ENCODE measurements around the gene CRTC1.

The CRTC1 gene

GRCh38 chr19:18756896-18757295, 73.4 kb downstream of the CRTC1 start:
- TF ChIP-seq TAF1 (IDR thresholded peaks at IDR 0.05; ENCODE audit: borderline replicate concordance, insufficient read depth, low read length) (no peak), SIN3A (IDR thresholded peaks at IDR 0.05; ENCODE audit: borderline replicate concordance, insufficient read depth, low read length) (no peak), POLR2AphosphoS5 (IDR thresholded peaks at IDR 0.05; ENCODE audit: low read depth, low read length) (no peak), FOXP2 (optimal IDR thresholded peaks at IDR 0.05; ENCODE audit: borderline replicate concordance, extremely low read depth, extremely low read length, insufficient read depth) (no peak)
- TF ChIP-seq, protein P1, sequence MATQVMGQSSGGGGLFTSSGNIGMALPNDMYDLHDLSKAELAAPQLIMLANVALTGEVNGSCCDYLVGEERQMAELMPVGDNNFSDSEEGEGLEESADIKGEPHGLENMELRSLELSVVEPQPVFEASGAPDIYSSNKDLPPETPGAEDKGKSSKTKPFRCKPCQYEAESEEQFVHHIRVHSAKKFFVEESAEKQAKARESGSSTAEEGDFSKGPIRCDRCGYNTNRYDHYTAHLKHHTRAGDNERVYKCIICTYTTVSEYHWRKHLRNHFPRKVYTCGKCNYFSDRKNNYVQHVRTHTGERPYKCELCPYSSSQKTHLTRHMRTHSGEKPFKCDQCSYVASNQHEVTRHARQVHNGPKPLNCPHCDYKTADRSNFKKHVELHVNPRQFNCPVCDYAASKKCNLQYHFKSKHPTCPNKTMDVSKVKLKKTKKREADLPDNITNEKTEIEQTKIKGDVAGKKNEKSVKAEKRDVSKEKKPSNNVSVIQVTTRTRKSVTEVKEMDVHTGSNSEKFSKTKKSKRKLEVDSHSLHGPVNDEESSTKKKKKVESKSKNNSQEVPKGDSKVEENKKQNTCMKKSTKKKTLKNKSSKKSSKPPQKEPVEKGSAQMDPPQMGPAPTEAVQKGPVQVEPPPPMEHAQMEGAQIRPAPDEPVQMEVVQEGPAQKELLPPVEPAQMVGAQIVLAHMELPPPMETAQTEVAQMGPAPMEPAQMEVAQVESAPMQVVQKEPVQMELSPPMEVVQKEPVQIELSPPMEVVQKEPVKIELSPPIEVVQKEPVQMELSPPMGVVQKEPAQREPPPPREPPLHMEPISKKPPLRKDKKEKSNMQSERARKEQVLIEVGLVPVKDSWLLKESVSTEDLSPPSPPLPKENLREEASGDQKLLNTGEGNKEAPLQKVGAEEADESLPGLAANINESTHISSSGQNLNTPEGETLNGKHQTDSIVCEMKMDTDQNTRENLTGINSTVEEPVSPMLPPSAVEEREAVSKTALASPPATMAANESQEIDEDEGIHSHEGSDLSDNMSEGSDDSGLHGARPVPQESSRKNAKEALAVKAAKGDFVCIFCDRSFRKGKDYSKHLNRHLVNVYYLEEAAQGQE (IDR thresholded peaks at IDR 0.05; ENCODE audit: insufficient read depth in 1 of 2, low read depth in 2 of 2, low read length in 2 of 2): no peak

DNA sequence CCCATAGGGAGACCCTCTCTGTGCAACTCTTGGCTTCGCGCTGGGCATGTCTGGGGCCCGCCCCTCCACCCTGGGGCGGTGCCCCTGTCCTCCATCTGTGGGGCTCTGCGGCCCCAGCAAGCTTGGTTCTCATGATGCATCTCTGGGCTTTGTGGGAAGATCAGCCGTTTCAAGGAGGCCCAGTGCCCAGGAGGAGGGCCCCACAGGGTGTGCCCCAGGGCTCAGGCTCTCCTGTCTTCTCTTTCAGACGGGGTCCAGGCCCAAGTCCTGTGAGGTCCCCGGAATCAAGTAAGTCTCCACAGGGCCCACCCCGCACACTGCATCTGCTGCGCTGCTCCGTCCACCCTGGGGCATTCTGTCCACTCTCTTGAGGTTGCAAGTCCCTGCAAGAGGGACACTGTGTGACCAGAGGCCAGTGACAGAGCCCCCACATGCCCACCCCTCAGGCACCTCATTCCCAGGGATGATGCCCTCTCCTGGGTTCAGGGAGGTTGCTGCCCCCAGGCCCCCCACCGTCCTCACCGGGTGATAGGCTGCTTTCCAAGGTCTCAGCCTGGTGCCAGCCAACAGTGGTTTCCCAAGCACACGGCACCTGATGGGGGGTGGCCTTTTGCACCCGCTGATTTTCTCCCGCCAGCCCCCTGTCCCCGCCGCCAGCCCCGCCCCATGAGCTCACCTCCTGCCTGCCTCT, 76.0 kb downstream of the CRTC1 start:
- TF ChIP-seq, protein P1 (IDR thresholded peaks at IDR 0.05; ENCODE audit: insufficient read depth in 1 of 2, low read depth in 2 of 2, low read length in 2 of 2): no peak
- TF ChIP-seq POLR2AphosphoS5 (IDR thresholded peaks at IDR 0.05; ENCODE audit: low read depth, low read length): no peak
- TF ChIP-seq TAF1 (IDR thresholded peaks at IDR 0.05; ENCODE audit: borderline replicate concordance, insufficient read depth, low read length): no peak
- TF ChIP-seq FOXP2 (optimal IDR thresholded peaks at IDR 0.05; ENCODE audit: borderline replicate concordance, extremely low read depth, extremely low read length, insufficient read depth): no peak
- no peak for TF ChIP-seq SIN3A (IDR thresholded peaks at IDR 0.05; ENCODE audit: borderline replicate concordance, insufficient read depth, low read length)

- TF ChIP-seq SIN3A (IDR thresholded peaks at IDR 0.05; ENCODE audit: borderline replicate concordance, insufficient read depth, low read length) (no peak), TAF1 (IDR thresholded peaks at IDR 0.05; ENCODE audit: borderline replicate concordance, insufficient read depth, low read length) (no peak), POLR2AphosphoS5 (IDR thresholded peaks at IDR 0.05; ENCODE audit: low read depth, low read length) (no peak), FOXP2 (optimal IDR thresholded peaks at IDR 0.05; ENCODE audit: borderline replicate concordance, extremely low read depth, extremely low read length, insufficient read depth) (no peak)
- TF ChIP-seq, protein P1 (IDR thresholded peaks at IDR 0.05; ENCODE audit: insufficient read depth in 1 of 2, low read depth in 2 of 2, low read length in 2 of 2): no peak
Measured at GRCh38 chr19:18759995-18760426, 76.5 kb downstream of the CRTC1 start.

DNA sequence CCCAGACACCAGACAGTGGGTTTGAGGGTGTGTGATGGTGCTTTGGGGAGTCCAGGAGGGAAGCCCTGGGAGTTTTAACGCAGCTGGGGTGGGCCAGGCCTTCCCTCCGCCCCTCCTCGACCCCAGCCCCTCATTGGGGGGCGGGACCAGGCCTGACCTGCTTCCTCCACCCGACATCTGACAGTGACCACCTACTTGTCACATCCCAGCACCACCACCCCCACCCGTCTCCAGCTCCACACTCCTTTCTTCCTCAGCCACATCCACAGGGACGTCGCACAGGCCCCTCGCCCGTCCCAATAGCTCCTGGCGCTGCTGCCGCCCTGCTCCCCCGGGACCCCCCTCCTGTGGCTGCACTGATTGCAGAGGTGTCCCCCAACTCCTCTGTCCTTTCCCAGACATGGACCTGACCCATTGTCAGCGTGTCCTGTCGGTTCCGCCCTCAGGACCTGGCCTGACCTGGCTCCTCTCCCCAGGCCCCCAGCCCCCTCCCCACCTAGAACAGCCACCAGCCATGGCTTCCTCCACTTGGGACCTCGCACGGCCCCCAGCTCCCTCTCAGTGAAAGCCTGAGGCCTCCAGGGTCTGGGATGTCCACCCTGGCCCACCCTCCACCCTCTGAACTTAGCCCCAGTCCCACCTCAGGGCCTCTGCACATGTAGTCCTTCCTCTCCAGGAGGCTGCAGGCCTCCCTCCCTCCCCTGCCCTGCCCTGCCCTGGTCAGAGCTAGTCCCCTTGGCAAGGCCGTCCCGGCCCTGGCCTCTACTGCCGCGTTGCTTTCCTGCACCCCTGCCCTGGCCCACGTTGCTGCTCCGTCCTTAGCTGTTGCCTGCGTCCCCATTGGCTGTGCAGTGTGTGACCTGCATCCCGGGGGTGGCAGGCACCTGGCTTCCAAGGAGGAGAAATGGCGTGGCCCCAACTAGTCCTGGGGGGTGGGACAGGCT, 77.2 kb downstream of the CRTC1 start:
- TF ChIP-seq FOXP2 (optimal IDR thresholded peaks at IDR 0.05; ENCODE audit: borderline replicate concordance, extremely low read depth, extremely low read length, insufficient read depth) (no peak), POLR2AphosphoS5 (IDR thresholded peaks at IDR 0.05; ENCODE audit: low read depth, low read length) (no peak), SIN3A (IDR thresholded peaks at IDR 0.05; ENCODE audit: borderline replicate concordance, insufficient read depth, low read length) (no peak), TAF1 (IDR thresholded peaks at IDR 0.05; ENCODE audit: borderline replicate concordance, insufficient read depth, low read length) (no peak)
- TF ChIP-seq, protein P1 (IDR thresholded peaks at IDR 0.05; ENCODE audit: insufficient read depth in 1 of 2, low read depth in 2 of 2, low read length in 2 of 2): no peak
